HG02642 (cell line): ENCODE data around the gene GEN1.
"Not testable (repeated sequence)": the region's sequence is repeated elsewhere in the genome, so short reads cannot be mapped to it uniquely, and the experiment has no call there.

Experiments used
- ATAC-seq: cut with Tn5 transposase; IDR thresholded peaks from one replicate; pipeline ENCODE4 v1.9.1; 2021; ENCODE audit warnings: mild to moderate bottlenecking; ENCODE audit not compliant: unreplicated experiment, poor library complexity

The GEN1 gene

DNA sequence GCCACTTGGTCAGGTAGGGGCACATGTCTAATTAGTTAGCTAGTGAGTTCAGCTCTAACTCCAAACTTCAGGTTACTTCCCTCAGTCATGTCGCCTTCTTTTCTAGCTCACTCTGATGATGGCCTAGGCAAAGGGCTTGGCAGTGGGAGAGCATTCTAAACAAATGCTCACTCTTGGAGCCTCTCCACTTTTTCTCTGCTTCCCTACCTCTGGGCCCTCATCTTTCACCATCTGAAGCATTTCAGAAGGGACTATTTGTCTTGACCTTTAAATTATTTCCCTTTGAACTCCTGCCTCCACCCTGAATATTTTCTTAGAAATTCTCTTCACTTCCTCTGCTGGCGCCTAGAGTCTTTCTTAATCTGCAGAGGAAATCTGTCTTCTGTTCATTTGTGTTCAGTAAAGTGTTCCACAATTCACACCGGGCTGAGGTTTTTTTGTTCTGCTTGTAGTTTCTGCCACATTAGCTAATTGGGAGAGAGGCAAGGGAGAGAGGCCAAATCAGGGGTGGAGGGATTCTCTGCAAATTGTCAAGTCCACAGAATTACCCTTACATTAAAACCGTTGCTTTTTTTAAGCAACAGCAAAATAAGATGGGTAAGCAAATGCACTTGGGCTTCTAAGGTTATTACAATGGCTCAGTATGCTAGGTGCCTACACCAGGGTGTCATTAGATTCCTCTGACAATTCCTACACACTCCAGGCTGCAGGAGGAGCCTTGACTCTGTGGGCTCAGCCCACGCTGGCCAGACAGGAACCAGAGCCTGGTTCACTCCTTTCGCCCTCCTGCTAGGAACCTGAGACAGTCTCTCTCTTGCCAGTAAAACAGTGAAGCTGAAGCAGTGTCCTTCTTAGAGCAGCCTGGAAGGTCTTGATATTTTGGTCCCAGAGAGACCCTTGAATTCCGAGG lies 67.9 kb downstream of the GEN1 start:
- peak; percentile 51 for ATAC-seq

DNA sequence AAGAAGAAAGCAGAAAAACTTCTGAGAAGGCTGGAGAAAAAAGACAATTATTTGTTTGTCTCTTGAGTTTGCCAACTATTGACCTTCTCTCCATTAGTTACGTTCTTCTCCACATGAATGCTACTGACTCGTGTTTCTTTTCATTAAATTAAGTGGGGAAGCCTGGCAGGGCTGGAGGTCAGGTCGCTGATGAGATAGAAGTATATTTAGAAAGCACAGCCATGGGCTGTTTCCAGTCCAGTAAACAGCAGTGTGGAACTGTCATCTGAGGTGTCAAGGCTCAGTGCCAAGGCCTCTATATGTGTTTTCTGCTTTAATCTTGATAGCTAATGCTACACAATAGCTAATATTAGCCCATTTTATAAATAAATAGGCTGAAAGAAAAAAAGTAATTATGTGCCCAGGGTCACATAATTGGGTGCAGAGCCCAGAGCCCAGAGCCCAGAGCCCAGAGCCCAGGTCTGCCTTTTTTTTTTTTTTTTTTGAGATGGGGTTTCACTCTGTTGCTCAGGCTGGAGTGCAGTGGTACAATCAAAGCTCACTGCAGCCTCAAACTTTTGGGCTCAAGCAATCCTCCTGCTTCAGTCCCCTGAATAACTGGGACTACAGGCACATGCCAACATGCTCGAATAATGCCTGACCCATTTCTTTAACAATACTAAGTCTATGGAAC lies 68.6 kb downstream of the GEN1 start:
- ATAC-seq, result peak; percentile 46

DNA sequence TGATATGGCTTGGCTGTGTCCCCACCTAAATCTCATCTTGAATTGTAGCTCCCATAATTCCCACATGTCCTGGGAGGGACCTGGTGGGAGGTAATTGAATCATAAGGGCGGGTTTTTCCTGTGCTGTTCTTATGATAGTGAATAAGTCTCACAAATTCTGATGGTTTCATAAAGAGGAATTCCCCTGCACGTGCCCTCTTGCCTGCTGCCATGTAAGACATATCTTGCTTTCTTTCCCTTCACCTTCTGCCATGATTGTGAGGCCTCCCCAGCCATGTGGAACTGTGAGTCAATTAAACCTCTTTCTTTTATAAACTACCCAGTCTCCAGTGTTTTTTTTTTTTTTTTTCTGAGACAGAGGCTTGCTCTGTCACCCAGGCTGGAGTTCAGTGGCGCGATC lies 69.7 kb downstream of the GEN1 start:
- ATAC-seq, result not testable (repeated sequence)

DNA sequence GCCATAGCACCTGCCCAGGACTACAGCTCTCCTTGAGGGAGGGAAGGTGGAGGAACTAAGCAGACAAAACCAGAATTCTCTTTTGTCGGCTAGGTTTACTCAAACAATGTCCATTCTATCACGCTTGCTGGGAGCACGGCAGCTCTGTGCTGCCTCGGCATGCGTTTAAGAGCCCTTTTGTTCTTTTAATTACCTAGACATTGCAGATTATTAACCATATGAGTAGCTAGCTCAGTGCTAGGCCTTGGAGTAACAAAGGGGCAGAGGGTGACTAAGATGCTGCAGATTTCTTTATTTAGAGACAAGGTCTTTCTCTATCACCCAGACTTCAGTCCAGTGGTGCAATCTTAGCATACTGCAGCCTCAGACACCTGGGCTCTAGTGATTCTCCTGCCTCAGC lies 73.4 kb downstream of the GEN1 start:
- ATAC-seq, result no peak

DNA sequence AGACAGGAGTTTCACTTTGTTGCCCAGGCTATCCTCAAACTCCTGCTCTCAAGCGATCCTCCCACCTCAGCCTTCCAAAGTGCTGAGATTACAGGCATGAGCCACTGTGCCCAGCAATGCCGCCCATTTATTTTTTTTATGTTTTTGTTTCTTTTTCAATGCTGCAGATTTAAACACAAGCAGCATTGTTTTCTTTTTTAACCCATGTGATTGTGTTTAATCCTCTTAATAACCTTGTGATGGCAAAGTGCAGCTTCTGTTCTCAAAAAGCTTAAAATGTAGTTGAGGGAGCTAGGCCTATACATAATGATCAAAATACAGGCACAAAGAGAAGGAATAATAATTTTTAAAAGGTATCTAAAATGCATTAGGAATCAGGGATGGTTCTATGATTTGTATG lies 73.8 kb downstream of the GEN1 start:
- ATAC-seq, result no peak

DNA sequence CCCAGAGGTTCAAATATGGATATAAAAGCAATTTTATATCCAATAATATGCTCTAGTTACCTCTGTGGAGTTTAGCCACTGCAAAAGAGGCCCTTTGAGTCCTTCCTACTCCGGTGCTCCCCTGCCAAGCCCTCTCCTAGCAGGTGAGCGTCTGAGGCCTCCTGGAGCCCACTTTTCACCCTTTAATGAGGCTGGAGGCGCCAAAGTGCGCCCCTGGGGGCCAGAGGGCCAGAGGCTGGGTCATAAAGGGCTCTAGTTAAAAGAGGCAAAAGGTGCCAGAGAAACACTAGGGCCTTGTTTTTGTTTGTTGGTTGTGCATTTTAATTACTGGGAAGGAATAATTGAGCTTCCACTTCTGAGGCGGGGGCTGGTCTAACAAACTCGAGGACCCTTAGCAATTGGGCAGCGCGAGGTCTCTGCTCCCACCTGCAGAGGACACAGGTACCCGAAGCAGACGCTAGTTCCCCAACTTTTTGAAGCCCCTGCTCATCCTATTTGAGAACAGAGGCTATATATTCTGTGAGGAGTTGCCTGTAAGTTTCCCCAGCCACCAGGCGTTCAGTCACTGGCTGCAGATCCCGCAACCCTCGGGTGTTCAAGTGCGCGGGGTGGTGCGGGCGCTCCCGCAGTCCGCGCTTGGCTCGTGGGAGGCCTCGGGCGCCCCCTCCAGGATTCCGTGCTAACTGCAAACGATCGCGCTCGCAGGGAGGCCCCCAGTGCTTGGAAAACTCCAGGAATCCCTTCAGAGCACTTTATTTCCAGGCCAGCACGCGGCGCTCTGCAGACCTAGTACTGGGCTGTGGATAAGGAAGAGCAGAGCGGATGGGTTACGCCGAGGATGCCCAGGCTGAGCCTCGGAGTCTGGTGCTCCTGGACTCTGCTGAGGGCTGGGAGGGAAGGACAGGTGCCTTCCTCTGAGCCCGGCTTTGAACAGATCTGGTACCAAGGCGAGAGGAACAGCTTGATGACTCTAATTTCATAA lies 76.4 kb downstream of the GEN1 start:
- peak; percentile 92 for ATAC-seq

DNA sequence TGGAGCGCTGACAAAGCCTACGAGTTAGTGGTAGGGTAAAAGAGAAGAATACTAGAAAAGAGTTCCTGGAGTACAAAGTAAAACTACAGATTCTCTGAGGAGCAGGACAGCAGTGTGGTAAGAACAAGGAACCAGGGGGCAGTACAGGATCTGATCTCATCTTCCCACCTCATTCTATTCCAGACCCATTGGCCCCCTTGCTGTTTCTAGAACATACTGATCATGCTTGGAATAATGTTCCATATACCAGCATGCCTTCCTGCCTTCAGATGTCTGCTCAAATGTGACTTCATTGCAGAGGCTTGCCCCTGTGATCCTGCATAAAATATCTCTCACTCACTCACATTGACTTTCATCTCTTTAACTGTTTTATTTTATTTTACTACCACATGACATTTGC lies 81.6 kb downstream of the GEN1 start:
- no peak for ATAC-seq
